C4-2B (cell line): ENCODE data around the gene CENPVL2.
"Not testable (repeated sequence)": the region's sequence is repeated elsewhere in the genome, so short reads cannot be mapped to it uniquely, and the experiment has no call there.

Source experiments
- ZFX ChIP-seq: fragments of 450-650 bp; IDR thresholded peaks from 2 replicates; pipeline ENCODE4 v1.6.1; 2017
- TF ChIP-seq, protein P1 (sequence below): fragments of 450-650 bp; conservative IDR thresholded peaks from 2 replicates; pipeline ENCODE4 v1.5.1; 2017; ENCODE audit warnings: mild to moderate bottlenecking

DNA sequence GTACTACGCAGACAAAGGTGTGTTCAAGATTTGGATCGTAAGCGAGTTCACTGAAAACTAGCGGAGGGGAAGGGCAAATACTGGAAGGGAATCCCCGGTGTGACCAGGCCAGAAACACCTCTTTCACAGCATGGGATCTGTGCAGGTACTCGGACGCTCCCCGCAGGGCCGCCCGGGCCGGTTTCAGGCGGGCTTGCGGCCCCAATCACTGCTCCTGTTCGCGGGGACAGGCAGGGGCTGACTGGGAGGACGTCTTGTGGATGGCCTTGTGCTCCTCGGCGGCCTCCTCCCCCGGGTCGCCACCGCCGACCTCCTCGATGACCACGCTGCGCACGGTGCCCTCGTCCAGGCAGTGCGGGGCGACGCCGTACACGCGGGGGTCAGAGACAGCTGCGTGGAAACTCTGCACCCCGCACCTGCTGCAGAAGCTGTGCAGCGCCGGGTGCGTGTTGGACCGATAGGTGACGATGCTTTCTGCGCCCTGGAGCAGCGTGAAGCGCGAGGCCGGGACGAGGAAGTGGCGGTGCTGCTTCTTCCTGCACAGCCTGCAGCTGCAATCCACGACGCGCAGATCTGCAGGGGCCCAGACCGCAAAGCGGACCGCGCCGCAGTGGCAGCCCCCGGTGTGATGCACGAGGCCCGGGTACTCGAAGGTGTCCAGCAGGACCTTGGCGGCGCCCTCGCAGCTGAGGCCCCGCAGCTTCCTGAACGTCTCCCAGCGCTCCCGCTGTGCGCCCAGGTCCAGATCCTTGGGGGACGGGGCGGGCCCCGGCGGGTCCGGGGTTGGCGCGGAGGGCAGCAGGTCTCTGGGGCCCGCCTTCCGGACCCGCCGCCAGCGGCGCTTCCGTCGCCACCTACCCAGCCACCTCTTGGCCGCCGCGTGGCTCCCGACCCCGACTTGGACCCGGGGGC, 567 bp downstream of the CENPVL2 start:
- TF ChIP-seq, protein P1, sequence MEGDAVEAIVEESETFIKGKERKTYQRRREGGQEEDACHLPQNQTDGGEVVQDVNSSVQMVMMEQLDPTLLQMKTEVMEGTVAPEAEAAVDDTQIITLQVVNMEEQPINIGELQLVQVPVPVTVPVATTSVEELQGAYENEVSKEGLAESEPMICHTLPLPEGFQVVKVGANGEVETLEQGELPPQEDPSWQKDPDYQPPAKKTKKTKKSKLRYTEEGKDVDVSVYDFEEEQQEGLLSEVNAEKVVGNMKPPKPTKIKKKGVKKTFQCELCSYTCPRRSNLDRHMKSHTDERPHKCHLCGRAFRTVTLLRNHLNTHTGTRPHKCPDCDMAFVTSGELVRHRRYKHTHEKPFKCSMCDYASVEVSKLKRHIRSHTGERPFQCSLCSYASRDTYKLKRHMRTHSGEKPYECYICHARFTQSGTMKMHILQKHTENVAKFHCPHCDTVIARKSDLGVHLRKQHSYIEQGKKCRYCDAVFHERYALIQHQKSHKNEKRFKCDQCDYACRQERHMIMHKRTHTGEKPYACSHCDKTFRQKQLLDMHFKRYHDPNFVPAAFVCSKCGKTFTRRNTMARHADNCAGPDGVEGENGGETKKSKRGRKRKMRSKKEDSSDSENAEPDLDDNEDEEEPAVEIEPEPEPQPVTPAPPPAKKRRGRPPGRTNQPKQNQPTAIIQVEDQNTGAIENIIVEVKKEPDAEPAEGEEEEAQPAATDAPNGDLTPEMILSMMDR: not testable (repeated sequence)
- not testable (repeated sequence) for TF ChIP-seq ZFX
